GM21447 (cell line): ENCODE results near the gene CCDC141.

Experiments used
- ATAC-seq: cut with Tn5 transposase; IDR thresholded peaks from one replicate; pipeline ENCODE4 v1.9.1; 2021; ENCODE audit not compliant: unreplicated experiment

CCDC141 gene

DNA sequence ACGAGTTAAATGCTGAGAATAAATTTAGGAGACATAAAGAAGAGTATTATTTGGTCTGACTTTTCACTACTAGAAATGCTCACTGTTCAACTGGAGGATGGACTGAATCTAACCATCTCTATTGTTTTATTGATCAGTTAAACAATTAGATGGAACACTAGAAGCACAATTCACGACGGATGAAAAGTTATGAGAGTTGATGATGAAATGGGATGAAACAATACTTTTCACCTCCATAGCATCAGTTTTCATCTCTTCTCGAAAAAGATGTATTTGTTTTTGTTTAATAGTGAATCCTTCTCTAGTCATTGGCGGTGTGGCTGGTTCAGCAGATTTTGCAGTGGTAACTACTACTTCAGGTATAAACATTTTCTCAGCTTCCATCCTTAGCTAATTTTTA, 262.0 kb downstream of the CCDC141 start:
- ATAC-seq, result no peak

- ATAC-seq, result no peak
Observed at GRCh38 chr2:178787155-178787554, 262.8 kb downstream of the CCDC141 start.

DNA sequence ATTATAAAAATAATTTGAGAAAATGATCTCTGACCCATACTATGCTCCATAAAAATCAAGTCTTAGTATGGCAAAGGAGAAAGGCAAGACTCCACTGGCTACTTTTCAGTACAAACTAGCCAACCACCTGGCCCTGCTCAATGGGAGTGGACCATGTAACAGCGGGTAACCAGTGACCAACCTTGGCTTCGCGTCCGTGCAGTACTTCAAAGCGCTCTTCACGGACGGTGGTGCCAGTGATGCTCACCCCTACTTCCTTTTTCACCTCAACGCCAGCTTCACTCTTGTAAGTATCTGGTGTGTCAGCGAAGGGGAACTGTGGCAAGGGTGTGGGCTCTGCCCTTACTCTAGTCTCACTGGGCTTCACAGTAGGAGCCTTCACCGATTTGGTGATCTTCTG, 266.0 kb downstream of the CCDC141 start:
- ATAC-seq, result no peak

GRCh38 chr2:178782236-178782635, 267.7 kb downstream of the CCDC141 start:
- ATAC-seq, result no peak
